Ovary (tissue), 9 donors: ENCODE results near the gene GK. TPM values are rescaled to one million over a fixed set of nuclear protein-coding genes. Genes with fewer than 3 reads are reported as not detected.
"Not testable (repeated sequence)": the region's sequence is repeated elsewhere in the genome, so short reads cannot be mapped to it uniquely, and the experiment has no call there.

Experiments used
- DNase-seq, 5 donors: peaks; one replicate each; pipeline ENCODE4 v3.0.0-alpha.2; 2019 to 2020
- H3K27ac ChIP-seq, 2 donors: fragments of 200-600 bp; one replicate each; pipeline versions ENCODE4 v1.5.1 to v1.8.0; 2019 to 2022
- H3K27me3 ChIP-seq: fragments of 200-600 bp; one replicate; pipeline ENCODE4 v1.8.0; 2022
- H3K36me3 ChIP-seq: fragments of 200-600 bp; sonication (generic); one replicate; pipeline ENCODE4 v1.5.1; 2019
- H3K4me1 ChIP-seq: one replicate; pipeline ENCODE4 v1.8.1; 2013; ENCODE audit warnings: mild to moderate bottlenecking, moderate library complexity; ENCODE audit not compliant: insufficient read depth
- H3K4me3 ChIP-seq: fragments of 200-600 bp; sonication (generic); one replicate; pipeline ENCODE4 v1.5.1; 2017
- H3K9me3 ChIP-seq, 2 donors: fragments of 200-600 bp in 1 of 2; sonication (generic) in 1 of 2; one replicate each; pipeline versions ENCODE4 v1.5.1 to v1.8.1; 2013 to 2019; ENCODE audit warnings: mild to moderate bottlenecking in 1 of 2, moderate library complexity in 1 of 2
- CTCF ChIP-seq, 3 donors: fragments of 450-650 bp in 2 of 3; fragments of 200-600 bp in 1 of 3; IDR thresholded peaks; one replicate each; pipeline versions ENCODE4 v1.5.1 to v1.8.0; 2016 to 2022; ENCODE audit warnings: antibody characterized with exemption in 3 of 3, mild to moderate bottlenecking in 1 of 3
- EP300 ChIP-seq: sonication (generic); formaldehyde crosslinking; IDR thresholded peaks from one replicate; pipeline ENCODE4 v1.6.1; 2017; ENCODE audit warnings: antibody characterized with exemption
- POLR2A ChIP-seq: fragments of 450-650 bp; IDR thresholded peaks from one replicate; pipeline ENCODE4 v1.6.1; 2017; ENCODE audit warnings: antibody characterized with exemption, mild to moderate bottlenecking, moderate library complexity
- WGBS, 3 donors: extraction: QIAGEN DNeasy Blood & Tissue Kit in 1 of 3; methylation state at CpG; one replicate each; pipeline versions ENCODE4 v1.1.5 to v1.1.7; 2013 to 2017; 5-methylcytosine and 5-hydroxymethylcytosine counted together
- intact Hi-C, 4 donors: fragments of 100-400 bp; cut with DNase I; formaldehyde crosslinking; loops; one replicate each; pipeline versions ENCODE4 v1.11.0 to v1.15.1; 2022 to 2023
- polyA plus RNA-seq, 2 donors: library from polyadenylated mRNA; stranded (reverse); fragments of 200-250 nt in 1 of 2; fragments of 350-450 nt in 1 of 2; fragmentation: Illumina TruSeq in 1 of 2; extraction: RNeasy Lipid Tissue Mini Kit (QIAGEN cat#74804) in 1 of 2; gene quantifications; one replicate each; pipeline ENCODE4 v1.2.3, GENCODE V29; 2013 to 2014
- total RNA-seq, 7 donors: library from RNA; depleted of rRNA in 2 of 7; stranded (reverse); fragments of >200 nt in 2 of 7; fragmentation: NEBNext Ultra II Directional in 3 of 7; extraction: Animal tissue kit (Norgen Biotek cat#: 25700) in 3 of 7; gene quantifications; one replicate each; pipeline versions ENCODE4 v1.1.0 to v1.2.4, GENCODE V29; 2016 to 2023
- donor health status: DM: no; HTN: no; CAD: no; lungs with moderate emphysema.
- donor health status: DM: no; HTN: no; CAD: no.
- donor health status: Bipolar disorder and iron deficiency.
- donor health status: DM: yes; HTN: yes; CAD: no.
- donor health status: DM: no; HTN: no; CAD: no.
- donor health status: DM: yes; HTN: yes; CAD: no.

GK gene
- total and polyA plus RNA-seq, 9 donors: 2.1 to 6.7 (median 5.3) TPM

GRCh38 chrX:30620980-30621618, 32.1 kb upstream of the GK start:
- 24 to 37% (median 34%) methylated on average over 2 of the region's 2 CpGs for WGBS, 3 donors
- Histone ChIP-seq H3K36me3 (no peaks in the 10 kb centered on the region), H3K27me3 (no peaks in the 10 kb centered on the region), H3K27ac (no peak overlapping the region), H3K4me1 (no peaks in the 10 kb centered on the region), H3K4me3 (no peak overlapping the region), H3K9me3 (no peaks in the 10 kb centered on the region)
- intact Hi-C loops: no loop called here
- DNase-seq: no peak
- TF ChIP-seq CTCF (IDR thresholded peaks at IDR 0.05) (no peak), EP300 (no peak), POLR2A (no peak)

- Histone ChIP-seq H3K27me3 (no peaks in the 10 kb centered on the region), H3K27ac (no peak overlapping the region), H3K4me3 (no peak overlapping the region), H3K36me3 (no peaks in the 10 kb centered on the region), H3K9me3 (no peaks in the 10 kb centered on the region), H3K4me1 (no peaks in the 10 kb centered on the region)
- no peak for DNase-seq
- intact Hi-C loops: no loop called here
- 84 to 88% (median 84%) methylated on average over 2 of the region's 2 CpGs for WGBS, 3 donors
- TF ChIP-seq EP300 (no peak), CTCF (IDR thresholded peaks at IDR 0.05) (no peak), POLR2A (no peak)
Observed at GRCh38 chrX:30622361-30622760, 30.9 kb upstream of the GK start.

GRCh38 chrX:30626402-30626801, 26.8 kb upstream of the GK start:
- Histone ChIP-seq H3K36me3 (no peaks in the 10 kb centered on the region), H3K9me3 (no peaks in the 10 kb centered on the region), H3K27me3 (no peaks in the 10 kb centered on the region), H3K4me1 (no peaks in the 10 kb centered on the region), H3K27ac (no peak overlapping the region), H3K4me3 (no peak overlapping the region)
- TF ChIP-seq EP300 (no peak), CTCF (IDR thresholded peaks at IDR 0.05) (no peak), POLR2A (no peak)
- 49 to 61% (median 53%) methylated on average over 2 of the region's 2 CpGs for WGBS, 3 donors
- intact Hi-C loops: no loop called here
- no peak for DNase-seq

GRCh38 chrX:30627818-30628652, 25.2 kb upstream of the GK start:
- 55 to 63% (median 63%) methylated on average over 8 of the region's 8 CpGs for WGBS, 3 donors
- H3K4me3 ChIP-seq: no peak overlapping the region
- no peak overlapping the region for H3K27ac ChIP-seq
- intact Hi-C loops: no loop called here
- H3K27me3 ChIP-seq: no peaks in the 10 kb centered on the region
- no peak for TF ChIP-seq CTCF (IDR thresholded peaks at IDR 0.05)
- TF ChIP-seq POLR2A: no peak
- no peak for TF ChIP-seq EP300
- DNase-seq: no peak
- no peaks in the 10 kb centered on the region for H3K9me3 ChIP-seq
- H3K36me3 ChIP-seq: no peaks in the 10 kb centered on the region
- no peaks in the 10 kb centered on the region for H3K4me1 ChIP-seq

GRCh38 chrX:30634070-30634469, 19.2 kb upstream of the GK start:
- intact Hi-C loops, H3K27me3 ChIP-seq, DNase-seq, H3K4me1 ChIP-seq, H3K36me3 ChIP-seq, H3K27ac ChIP-seq, H3K4me3 ChIP-seq, H3K9me3 ChIP-seq: not testable (repeated sequence)
- 80 to 86% (median 81%) methylated on average over 6 of the region's 6 CpGs for WGBS, 3 donors
